ENCODE results near the gene NRN1.

Gene NRN1

GRCh38 chr6:5989141-5989723 lies 17.5 kb downstream of the NRN1 start:
- no peak for TF ChIP-seq YY1 (IDR thresholded peaks at IDR 0.05; ENCODE audit: low read depth)
- TF ChIP-seq NFIC (IDR thresholded peaks at IDR 0.05) = no peak
- no peak for TF ChIP-seq EP300 (IDR thresholded peaks at IDR 0.05; ENCODE audit: borderline replicate concordance)
- no peak for TF ChIP-seq REST (IDR thresholded peaks at IDR 0.05; ENCODE audit: low read depth)
- no peak for TF ChIP-seq RAD21 (IDR thresholded peaks at IDR 0.05; ENCODE audit: low read depth)
- no peak for TF ChIP-seq TEAD4 (IDR thresholded peaks at IDR 0.05)
- TF ChIP-seq TCF12 (IDR thresholded peaks at IDR 0.05; ENCODE audit: low read depth) = no peak
- TF ChIP-seq CEBPB (IDR thresholded peaks at IDR 0.05) = no peak
- TF ChIP-seq, protein P1, sequence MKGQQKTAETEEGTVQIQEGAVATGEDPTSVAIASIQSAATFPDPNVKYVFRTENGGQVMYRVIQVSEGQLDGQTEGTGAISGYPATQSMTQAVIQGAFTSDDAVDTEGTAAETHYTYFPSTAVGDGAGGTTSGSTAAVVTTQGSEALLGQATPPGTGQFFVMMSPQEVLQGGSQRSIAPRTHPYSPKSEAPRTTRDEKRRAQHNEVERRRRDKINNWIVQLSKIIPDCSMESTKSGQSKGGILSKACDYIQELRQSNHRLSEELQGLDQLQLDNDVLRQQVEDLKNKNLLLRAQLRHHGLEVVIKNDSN (IDR thresholded peaks at IDR 0.05) = no peak
- TF ChIP-seq CREB1 (IDR thresholded peaks at IDR 0.05; ENCODE audit: low read depth) = no peak
- no peak for TF ChIP-seq ZBTB7A (IDR thresholded peaks at IDR 0.05; ENCODE audit: low read depth)
- no peak for TF ChIP-seq TAF1 (IDR thresholded peaks at IDR 0.05; ENCODE audit: low read depth)
- no peak for TF ChIP-seq EGR1 (IDR thresholded peaks at IDR 0.05)
- TF ChIP-seq MAX (IDR thresholded peaks at IDR 0.05) = no peak
- no peak for TF ChIP-seq FOXM1 (IDR thresholded peaks at IDR 0.05; ENCODE audit: borderline replicate concordance, low read depth)

DNA sequence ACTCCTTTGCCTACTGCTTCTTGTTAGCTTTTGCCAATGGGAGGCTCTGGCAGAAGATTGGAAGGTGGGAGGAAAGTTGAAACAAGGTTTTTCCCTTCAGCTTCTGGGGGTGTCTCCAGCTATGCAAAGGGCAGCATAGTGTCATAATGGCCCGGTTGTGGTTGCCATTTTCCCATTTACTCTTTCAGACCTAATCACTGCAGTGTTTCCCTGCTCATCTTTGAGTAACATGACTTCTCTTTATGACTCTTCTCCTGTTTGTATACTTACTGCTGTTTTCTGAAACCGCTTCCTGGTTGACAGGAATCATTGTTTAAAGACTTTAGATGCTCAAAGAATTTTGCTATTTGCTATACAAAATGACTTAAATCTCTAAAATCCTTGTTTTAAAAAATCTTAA lies 19.9 kb downstream of the NRN1 start:
- TF ChIP-seq, protein P1 (IDR thresholded peaks at IDR 0.05) = no peak
- TF ChIP-seq EGR1 (IDR thresholded peaks at IDR 0.05) (no peak), TCF12 (IDR thresholded peaks at IDR 0.05; ENCODE audit: low read depth) (no peak), CEBPB (IDR thresholded peaks at IDR 0.05) (no peak), MAX (IDR thresholded peaks at IDR 0.05) (no peak), TAF1 (IDR thresholded peaks at IDR 0.05; ENCODE audit: low read depth) (no peak), NFIC (IDR thresholded peaks at IDR 0.05) (no peak)

GRCh38 chr6:5984150-5985089 lies 22.3 kb downstream of the NRN1 start:
- TF ChIP-seq TAF1 (IDR thresholded peaks at IDR 0.05; ENCODE audit: low read depth) (no peak), CREB1 (IDR thresholded peaks at IDR 0.05; ENCODE audit: low read depth) (no peak), EP300 (IDR thresholded peaks at IDR 0.05; ENCODE audit: borderline replicate concordance) (no peak), FOXM1 (IDR thresholded peaks at IDR 0.05; ENCODE audit: borderline replicate concordance, low read depth) (no peak), ZBTB7A (IDR thresholded peaks at IDR 0.05; ENCODE audit: low read depth) (no peak), MAX (IDR thresholded peaks at IDR 0.05) (no peak), TCF12 (IDR thresholded peaks at IDR 0.05; ENCODE audit: low read depth) (no peak), CEBPB (IDR thresholded peaks at IDR 0.05) (no peak), YY1 (IDR thresholded peaks at IDR 0.05; ENCODE audit: low read depth) (no peak), RAD21 (IDR thresholded peaks at IDR 0.05; ENCODE audit: low read depth) (no peak), EGR1 (IDR thresholded peaks at IDR 0.05) (no peak), TEAD4 (IDR thresholded peaks at IDR 0.05) (no peak)
- TF ChIP-seq, protein P1 (IDR thresholded peaks at IDR 0.05) = no peak

GRCh38 chr6:5981126-5982026 lies 25.3 kb downstream of the NRN1 start:
- TF ChIP-seq EGR1 (IDR thresholded peaks at IDR 0.05) (no peak), YY1 (IDR thresholded peaks at IDR 0.05; ENCODE audit: low read depth) (no peak), TAF1 (IDR thresholded peaks at IDR 0.05; ENCODE audit: low read depth) (no peak), MAX (IDR thresholded peaks at IDR 0.05) (no peak), CEBPB (IDR thresholded peaks at IDR 0.05) (no peak), RAD21 (IDR thresholded peaks at IDR 0.05; ENCODE audit: low read depth) (no peak), REST (IDR thresholded peaks at IDR 0.05; ENCODE audit: low read depth) (no peak), TEAD4 (IDR thresholded peaks at IDR 0.05) (no peak), ZBTB7A (IDR thresholded peaks at IDR 0.05; ENCODE audit: low read depth) (no peak), TCF12 (IDR thresholded peaks at IDR 0.05; ENCODE audit: low read depth) (no peak), EP300 (IDR thresholded peaks at IDR 0.05; ENCODE audit: borderline replicate concordance) (no peak)

All from Ishikawa (cell line).